ENCODE results near the gene MGAT4A.

The MGAT4A gene

DNA sequence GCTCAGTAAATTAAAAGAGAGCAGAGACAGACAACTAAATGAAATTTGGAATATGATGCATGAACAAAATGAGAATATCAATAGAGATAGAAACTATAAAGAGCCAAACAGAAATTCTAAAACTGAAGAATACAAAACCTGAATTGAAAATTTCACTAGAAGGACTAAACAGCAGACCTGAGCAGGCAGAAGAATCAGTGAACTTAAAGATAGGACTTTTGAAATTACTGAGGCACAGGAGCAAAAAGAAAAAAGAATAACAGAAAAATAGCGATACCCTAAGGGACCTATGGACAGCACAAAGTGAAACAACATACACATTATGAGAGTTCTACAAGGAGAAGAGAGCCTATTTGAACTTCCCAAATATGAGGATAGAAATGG is 80.9 kb downstream of the MGAT4A start:
- DNase-seq, result no peak

GRCh38 chr2:98649135-98649991 is 81.6 kb downstream of the MGAT4A start:
- peak; percentile 40 for DNase-seq

DNA sequence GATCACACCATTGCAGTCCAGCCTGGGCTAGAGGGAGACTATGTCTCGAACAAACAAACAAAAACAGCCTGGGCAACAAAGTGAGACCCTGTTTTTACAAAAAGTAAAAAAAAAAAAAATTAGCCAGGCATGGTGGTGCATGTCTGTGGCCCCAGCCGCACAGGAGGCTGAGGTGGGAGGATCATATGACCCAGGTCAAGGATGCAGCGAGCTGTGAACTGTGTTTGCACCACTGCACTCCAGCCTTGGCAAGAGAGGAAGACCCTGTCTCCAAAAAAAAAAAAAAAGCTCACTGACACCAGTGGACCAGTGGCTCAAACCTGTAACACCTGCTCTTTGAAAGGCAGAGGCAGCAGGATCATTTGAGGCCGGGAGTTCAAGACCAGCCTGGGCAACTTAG is 82.5 kb downstream of the MGAT4A start:
- no peak for DNase-seq

DNA sequence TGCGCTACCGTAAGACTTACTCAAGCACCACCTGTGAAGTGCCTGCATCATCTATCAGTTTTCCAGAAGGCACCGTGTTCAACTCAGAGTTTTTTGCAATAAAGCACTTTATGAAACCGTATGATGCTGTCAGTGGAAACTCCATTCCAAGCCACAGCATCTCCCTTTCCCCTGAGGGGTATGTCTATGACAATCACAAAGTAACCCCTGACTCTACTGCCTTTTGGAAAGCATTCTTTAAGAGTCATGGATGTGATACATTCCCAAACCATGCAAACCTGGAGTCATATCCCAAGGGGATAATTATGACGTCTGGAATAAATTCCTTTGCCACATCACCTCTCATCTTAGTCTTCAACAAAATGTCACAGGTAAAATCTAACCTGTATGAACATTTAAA is 83.3 kb downstream of the MGAT4A start:
- DNase-seq, result no peak

GRCh38 chr2:98643496-98644100 is 87.3 kb downstream of the MGAT4A start:
- DNase-seq, result no peak

DNA sequence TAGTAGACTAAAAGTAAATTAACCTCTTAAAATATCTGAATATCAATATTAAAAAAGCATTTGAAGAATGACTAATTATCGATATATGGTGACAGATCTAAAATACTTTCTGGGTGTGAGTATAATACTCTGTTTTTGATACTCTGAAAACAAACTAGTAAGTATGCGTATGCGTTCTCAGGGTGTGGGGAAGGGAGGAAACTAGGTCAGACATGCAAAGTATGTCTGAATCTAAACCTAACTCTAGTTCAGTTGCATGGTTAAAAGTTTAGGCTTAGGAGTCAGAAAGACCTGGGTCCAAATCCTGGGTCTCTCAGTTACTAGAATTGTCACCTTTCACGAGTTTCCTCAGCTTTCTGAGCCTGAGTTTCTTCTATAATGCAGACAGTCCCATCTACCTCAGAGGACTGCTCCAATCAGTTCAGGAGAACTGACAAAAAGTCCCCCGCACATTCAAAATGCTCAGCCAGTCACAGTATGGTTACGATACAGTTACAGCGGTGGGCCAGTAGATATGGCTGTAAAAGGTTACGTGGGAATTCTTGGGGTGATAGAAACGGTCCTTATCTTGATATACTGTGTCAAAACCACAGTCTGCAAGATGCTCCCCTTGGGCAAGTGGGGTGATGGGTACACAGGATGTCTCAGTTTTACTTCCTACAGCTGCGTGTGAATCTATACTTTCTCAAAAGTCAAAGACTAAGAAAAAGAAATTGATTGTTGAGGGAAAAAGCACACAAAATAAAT is 93.4 kb downstream of the MGAT4A start:
- DNase-seq, result no peak

GRCh38 chr2:98634406-98635092 is 96.4 kb downstream of the MGAT4A start:
- no peak for DNase-seq

- no peak for DNase-seq
Measured at GRCh38 chr2:98632351-98632750, 98.6 kb downstream of the MGAT4A start.

- no peak for DNase-seq
Measured at GRCh38 chr2:98623657-98624056, 107.3 kb downstream of the MGAT4A start.

- DNase-seq, result no peak
Measured at GRCh38 chr2:98617149-98617548, 113.8 kb downstream of the MGAT4A start.

DNA sequence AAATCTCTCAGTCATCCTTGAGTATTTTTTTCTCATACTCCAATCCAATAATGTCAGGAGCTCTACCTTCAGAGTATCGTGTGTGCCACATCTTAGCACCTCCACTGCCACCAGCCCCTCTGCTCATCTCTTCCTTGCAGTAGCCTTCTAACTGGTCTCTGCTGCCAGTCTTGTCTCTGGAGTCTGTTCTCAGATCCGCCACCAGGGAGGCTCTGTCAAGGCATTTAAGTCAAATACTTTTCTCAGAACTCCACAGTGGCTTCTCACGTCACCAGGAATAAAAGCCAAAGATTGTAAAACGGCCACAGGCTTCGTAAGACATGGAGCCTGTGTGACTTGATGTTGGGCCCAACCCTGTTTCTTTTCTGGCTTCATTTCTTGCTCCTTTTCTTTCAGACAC is 115.5 kb downstream of the MGAT4A start:
- DNase-seq, result no peak

DNA sequence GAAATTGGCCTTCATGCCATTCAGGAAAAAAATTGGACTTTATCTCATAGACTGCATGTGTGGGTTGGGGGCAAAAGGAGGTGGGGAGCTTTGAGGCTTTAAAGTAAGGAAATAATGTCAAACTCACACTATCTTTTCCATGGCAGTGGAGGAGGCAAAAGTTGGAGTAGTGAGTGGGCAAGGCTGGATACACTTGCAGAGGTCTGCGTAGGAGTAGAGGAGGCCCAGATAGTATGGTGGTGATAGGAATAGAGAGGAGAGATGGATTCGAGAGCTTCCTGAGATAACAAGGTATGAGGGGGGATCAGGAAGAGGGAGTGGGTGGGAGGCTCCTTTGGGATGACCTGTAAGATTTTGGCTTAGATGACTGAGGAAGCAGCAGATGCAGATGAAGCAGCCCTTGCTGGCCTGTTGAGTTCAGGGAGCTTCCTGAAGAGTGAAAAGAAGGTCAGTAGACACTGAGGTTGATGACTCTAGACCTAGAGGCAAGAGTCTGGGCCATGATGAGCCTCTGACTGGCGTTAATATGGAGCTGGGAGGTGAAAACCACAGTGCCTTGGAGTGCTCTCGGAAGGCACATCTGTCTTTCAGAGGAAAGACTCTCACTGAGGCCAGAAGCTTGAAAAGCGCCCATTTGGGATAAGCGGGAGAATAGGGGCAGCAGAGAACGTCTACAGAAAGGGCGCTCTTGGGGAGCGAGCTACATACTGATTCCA is 116.8 kb downstream of the MGAT4A start:
- DNase-seq, result no peak

- no peak for DNase-seq
Measured at GRCh38 chr2:98608962-98609604, 121.8 kb downstream of the MGAT4A start.

- DNase-seq, result peak; percentile 80
Measured at GRCh38 chr2:98608116-98608961, 122.6 kb downstream of the MGAT4A start, which contains the start of the genes COA5 and UNC50. TSS of gene COA5 (minus strand) at chr2:98608512. CDS start at chr2:98608405, 107 bp downstream. TSS of gene UNC50 (plus strand) at chr2:98608589. CDS start at chr2:98609760, 1,171 bp downstream.

GRCh38 chr2:98607741-98608115 is 123.2 kb downstream of the MGAT4A start:
- DNase-seq, result no peak

DNA sequence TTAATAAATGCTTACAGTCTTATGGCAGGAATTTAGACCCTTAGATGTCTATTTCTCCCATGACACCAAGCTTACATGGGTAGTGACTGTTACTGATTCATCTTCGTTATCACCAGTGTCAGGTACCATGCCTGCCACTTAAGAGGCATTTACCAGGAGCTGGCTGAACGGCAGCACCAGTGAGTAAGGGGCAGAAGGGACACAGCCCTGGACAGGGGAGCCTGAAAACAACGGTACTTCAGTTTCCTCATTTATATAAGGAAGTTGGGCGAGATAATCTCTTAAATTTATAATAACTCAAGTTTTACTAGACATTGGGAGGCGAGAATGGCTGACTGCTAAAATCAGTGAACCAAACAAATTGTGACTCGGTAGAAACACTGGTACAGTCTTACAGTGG is 123.8 kb downstream of the MGAT4A start:
- DNase-seq, result no peak

DNA sequence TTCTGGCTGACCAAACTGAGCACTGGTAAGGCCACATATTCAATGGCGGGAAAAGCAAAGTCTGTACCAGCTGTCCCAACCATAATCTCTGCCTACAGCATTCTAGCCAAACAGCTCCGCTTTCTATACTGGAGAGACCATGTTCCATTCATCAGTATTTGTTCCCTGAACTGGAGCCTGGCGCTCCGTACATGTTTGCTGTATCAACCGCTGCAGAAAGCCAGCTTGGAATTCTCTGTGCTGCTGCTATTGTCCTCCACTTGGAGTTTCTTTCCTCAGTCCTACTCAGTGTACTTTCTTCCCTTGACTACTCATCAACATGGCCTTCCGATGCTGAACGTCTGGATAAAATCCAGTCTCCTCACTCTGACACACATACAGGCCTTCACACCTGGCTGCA is 124.5 kb downstream of the MGAT4A start:
- DNase-seq, result no peak

- no peak for DNase-seq
Measured at GRCh38 chr2:98605076-98605475, 125.9 kb downstream of the MGAT4A start.

GRCh38 chr2:98604547-98604946 is 126.4 kb downstream of the MGAT4A start:
- DNase-seq, result no peak

DNA sequence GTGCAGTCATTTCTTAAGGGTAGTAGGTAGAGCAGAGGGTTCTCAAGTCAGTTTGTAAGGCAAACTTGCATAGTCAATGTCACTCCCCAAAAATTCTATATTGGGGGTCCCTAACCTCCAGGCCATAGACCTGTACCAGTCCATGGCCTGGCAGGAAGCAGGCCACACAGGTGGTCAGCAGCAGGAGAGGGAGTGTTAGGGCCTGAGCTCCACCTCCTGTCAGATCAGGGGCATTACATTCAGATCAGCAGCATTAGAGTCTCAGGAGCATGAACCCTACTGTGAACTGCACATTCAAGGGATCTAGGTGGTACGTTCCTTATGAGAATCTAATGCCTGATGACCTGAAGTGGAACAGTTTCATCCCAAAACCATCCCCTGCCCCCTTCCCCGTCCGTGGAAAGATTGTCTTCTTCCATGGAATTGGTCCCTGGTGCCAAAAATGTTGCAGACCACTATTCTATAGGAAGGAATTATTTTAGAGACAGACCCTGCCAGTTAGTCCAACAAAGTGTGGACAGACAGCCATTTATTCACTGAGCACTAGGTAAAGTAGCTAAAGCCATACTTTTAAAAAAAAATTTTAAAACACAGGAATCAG is 129.3 kb downstream of the MGAT4A start:
- peak; percentile 4 for DNase-seq
